ENCODE data around the gene STK17A. TPM values are rescaled to one million over a fixed set of nuclear protein-coding genes. Genes with fewer than 3 reads are reported as not detected.

STK17A gene
- polyA plus RNA-seq, 4 donors: 18.2 to 23.8 (median 21.3) TPM

DNA sequence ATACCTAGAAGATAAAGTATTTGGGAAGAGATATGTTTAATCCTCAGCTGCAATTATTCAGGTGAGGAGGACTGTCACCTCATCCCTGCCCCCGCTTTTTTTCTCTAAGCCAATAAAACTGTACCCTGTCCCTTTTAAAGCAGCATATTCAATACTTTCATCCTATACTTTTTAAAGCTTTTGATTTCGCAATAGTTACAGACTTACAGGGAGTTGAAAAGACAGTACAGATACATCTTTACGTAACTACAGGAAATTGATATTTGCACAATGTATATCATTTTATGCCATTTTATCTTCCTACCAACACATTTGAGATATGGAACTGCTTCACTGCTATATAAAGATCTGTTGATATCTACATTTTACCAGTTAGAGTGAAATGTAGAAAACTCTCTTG, 47.6 kb downstream of the STK17A start:
- no peak for DNase-seq (ENCODE audit: low read depth in 4 of 4, low spot score in 3 of 4)

DNA sequence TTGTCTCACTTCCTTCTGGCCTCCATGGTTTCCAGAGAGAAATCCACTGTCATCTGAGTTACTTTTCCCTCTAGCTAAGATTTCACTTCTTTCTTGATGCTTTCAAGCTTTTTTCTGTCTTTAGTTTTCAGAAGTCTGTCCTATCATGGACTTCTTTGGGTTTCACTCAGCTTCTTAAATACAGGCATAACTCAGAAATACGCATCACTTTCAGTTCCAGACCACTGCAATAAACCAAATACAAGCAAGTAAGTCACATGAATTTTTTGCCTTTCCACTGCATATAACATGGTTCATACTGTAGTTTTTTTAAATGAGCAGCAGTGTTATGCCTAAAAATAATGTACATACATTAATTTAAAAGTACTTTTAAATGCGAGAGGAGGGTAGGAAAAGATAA, 48.7 kb downstream of the STK17A start:
- DNase-seq (ENCODE audit: low read depth in 4 of 4, low spot score in 3 of 4): no peak

DNA sequence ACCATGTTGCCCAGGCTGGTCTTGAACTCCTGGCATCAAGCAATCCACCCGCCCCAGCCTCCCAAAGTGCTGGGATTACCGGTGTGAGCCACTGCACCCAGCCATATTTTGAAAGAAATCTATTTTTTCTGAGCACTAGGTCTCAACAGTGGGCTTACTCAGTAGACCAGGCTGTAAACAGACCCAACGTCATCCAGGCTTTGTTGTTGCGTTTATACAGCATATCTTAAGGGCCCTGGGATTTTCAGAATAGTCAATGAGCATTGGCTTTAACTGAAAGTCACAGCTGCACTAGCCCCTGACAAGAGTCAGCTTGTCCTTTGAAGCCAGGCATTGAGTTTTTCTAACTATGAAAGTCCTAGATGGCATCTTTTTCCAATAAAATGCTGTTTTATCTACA, 49.8 kb downstream of the STK17A start:
- DNase-seq (ENCODE audit: low read depth in 4 of 4, low spot score in 3 of 4): no peak

DNA sequence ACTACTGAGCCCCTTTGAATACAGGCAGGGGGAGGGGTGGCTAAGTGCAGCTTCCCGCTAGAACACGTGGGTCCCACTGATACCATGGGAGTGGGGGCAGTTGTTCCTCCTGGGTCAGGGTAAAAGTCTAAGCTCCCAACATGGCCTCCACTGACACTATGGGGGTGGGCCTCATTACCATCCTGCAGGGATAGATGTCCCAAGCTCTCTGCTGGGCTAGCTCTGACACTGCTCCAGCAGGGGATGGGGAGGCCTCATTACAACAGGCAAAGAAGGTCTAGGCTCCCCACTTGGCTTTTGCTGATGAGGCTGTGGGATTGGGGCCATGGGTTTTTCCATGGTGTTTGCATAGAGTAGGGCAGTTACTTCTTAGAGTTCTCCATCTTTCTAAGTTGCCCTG, 51.5 kb downstream of the STK17A start:
- no peak for DNase-seq (ENCODE audit: low read depth in 4 of 4, low spot score in 3 of 4)

DNA sequence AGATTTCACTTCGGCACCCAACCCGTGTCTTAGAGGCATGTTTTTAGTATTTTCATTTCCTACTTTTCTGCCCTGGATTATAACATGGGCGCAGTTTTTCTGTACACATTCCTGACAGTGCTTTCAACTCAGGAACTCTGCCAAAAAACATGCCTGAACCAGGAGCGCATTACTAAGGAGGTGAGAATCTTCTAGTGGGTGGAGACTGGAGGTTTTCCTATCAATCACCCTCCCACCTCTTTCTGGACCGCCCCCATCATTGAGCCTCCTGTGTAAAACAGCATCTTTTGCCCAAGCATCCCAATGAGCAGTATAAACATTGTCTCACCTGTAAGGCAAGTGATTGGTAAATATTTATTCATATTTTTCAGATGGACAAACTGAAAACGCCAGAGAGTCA, 53.2 kb downstream of the STK17A start:
- DNase-seq (ENCODE audit: low read depth in 4 of 4, low spot score in 3 of 4): no peak

DNA sequence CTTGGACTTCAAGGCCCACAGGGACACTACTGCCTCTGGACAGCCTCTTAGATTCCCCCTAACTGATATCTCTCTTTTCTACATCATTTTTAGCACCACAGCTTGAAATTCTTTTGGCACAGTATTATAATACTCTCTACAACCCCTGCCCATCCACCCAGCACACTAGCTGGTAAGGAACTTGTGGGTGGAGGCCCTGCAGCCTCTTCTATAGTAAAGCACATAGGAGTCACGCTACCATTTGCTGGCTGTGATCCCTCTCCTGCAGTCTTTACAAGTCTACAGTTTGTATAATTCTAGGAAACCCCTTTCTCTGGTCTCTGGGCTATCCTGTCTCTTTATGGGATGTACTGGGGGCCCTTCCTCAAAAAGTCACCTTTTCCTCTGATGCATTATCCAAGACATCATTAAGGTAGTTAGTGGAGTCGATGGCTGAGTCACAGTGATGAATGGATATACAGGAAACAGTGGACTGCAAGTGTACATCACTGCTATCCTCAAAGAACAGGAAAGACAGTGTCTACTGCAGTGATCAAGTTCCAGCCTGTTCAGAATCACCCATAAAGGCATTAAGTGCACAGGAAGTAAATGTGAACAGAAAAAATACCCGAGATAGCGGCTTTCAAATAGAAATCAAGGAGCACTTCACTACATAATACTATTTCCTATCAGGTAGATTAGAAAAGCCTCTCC, 54.4 kb downstream of the STK17A start:
- DNase-seq (ENCODE audit: low read depth in 4 of 4, low spot score in 3 of 4): no peak

DNA sequence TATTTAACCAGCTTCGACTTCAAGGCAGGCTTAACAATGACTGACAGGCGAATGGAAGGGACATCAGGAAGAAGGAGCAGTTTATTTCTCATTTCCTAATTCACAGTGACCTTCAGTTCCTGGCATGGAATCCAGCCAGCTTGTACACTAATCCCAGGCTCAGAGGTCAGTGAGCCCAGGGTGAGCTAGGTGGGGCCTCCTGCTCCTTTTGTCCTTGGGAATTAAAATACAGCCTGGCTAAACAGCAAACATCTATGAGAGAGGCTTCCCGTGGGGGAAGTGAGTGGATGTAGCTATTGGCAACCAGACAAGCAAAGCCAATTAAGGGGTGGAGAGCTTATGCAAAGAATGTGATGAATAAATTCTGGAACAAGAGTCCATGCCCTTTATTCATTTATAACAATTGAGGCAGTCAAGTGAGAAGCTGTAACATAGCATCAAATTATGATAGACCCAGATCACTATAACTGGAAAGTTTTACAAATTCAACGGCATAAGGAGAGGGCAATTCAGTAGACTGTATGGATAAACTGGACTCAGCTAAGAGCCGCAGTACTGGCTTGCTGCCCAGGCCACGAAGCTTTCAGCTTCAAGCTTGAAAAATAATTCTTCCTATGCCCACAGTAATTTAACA, 57.1 kb downstream of the STK17A start:
- DNase-seq (ENCODE audit: low read depth in 4 of 4, low spot score in 3 of 4): peak in 2 of 4 donors; percentile 43

DNA sequence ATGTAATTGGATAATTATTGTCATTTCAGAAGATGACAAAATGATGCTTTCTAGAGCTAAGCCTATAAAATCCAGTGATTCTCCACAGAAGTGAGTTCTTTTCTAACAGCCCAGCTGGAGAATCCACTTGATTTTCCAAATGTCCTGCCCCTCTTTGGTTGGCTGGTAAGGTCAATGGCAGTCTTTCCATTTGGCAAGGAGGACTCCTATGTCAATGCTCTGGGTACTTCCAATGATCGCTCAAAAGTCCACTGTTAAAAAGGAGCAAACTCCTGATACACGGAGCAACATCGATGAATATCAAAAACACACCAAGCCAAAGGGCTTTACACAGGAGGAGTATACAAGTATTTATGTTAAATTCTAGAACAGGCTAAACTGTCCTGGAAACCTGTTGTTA, 57.8 kb downstream of the STK17A start:
- DNase-seq (ENCODE audit: low read depth in 4 of 4, low spot score in 3 of 4): no peak

DNA sequence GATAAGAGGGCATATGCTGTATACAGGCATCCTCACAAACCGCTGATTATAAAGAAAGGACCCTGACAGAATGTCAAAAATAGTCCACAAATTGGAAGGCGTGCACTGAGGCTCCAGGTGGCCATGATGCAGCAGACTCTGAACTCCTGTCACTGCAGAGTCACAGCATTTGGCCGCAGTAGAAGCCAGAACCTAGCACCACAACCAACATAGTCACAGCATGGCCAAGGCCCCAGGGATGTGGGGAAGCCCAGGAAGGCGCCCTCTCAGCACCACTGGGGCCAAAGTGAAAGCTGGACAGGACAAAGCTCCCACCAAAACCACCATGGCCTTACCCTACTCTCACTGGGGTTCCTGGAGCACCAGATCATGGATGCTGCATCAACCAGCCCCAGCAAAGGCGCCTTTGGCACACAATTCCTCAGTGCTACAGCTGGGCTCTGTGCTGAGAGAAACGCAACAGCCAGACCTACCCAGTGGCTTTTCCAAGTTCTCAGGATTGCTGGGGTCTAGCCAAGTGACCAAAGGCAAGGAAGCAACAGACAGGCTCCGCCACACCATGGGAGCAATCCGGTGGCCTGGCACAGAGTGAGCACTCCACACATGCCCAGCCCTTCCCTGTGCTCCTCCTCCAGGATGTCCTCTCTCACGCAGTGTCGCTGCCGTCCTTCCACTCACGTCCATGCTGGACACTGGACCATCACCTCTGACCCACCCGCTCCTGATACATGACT, 60.2 kb downstream of the STK17A start:
- DNase-seq (ENCODE audit: low read depth in 4 of 4, low spot score in 3 of 4): no peak

DNA sequence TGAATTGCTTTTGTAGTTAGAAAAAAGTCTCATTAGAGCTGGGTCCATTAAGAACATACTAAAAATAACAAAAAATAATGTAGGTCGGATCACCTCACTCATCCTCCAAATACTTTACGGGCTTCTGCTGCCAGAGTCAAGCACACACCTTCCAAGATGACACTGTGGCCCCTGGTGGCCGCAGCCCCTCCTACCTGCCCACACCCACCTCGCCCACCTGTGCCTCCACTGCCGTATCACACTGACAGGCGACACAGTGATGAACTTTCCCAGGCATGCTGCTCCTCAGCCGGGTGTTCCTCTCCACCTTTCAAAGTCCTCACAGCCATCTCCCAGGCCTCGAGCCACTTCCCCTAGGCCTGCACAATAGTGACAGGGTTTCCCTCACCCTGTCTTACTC, 60.9 kb downstream of the STK17A start:
- DNase-seq (ENCODE audit: low read depth in 4 of 4, low spot score in 3 of 4): no peak

DNA sequence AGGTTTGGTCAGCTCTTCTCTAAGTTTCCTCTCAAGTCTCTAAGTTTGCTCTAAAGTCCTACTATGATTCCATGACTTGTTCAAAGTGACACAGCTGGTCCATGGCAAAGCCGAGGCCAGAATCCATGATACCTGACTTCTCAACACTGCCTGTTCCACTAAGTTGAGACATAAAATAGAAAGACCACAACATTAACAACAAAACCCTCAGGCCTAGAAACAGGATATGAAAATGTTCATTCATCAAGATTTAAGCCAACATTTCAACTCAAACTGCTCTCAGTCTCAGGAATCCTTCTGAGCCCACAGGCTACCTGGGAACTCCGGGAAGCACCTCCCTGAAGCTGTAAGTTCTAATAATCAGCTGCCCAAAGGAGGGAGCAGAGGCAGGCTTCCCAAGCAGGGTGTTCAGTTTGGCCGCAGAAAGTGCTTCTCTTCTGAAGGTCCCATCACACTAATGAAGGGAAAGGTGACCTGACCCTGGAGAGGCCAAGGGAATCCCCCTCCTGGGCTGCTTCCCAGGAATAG, 62.9 kb downstream of the STK17A start:
- no peak for DNase-seq (ENCODE audit: low read depth in 4 of 4, low spot score in 3 of 4)

DNA sequence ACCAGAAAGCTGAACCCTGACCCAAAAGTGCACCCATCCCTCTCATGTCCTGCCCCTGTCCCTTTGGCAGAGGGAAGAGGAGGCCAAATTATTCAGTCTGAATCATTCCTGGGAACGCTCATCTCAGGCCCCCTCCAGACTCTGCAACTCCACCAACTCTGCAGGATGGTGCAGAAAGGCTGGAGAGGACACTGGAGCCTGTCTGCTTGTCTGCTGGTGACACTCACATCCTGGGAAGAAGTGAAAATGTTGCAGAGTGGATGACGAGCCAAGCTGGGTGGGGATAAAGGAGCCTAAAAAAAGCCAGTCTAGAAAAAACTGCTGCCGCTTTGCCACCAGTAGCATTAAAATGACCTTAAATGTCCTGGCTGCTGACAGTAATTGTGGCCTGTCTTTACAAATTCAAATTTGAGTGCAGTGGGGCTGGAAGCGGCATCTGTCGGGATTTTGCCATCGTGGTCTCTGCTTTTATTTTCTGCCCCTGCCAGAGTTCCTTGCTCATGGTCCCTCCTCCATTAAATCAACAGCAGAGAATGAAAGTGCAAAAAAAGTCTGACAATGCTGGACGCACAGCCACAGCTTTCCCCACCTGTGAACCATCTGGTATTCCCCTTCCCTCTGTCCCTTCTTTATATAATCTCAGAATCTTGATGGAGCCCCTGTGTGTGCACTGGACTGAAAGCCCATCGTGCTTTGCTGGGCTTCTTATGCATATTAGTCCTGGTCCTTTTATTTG, 63.9 kb downstream of the STK17A start:
- DNase-seq (ENCODE audit: low read depth in 4 of 4, low spot score in 3 of 4): no peak

DNA sequence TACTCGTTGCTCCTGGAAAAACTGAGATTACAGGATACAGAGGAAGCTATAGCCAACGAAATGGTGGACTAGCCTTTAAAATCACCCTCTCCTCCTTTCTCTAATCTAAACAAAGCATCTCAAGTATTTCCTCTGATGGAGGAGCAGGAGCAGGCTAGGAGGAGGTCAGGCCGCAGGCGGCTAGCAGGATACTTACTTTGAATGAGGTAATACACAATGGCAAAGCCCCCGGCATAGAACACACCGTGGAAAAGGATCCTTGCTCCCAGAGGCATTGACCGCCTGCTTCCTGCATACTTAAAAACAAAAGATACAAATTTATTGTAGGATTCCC, 64.4 kb downstream of the STK17A start:
- no peak for DNase-seq (ENCODE audit: low read depth in 4 of 4, low spot score in 3 of 4)

DNA sequence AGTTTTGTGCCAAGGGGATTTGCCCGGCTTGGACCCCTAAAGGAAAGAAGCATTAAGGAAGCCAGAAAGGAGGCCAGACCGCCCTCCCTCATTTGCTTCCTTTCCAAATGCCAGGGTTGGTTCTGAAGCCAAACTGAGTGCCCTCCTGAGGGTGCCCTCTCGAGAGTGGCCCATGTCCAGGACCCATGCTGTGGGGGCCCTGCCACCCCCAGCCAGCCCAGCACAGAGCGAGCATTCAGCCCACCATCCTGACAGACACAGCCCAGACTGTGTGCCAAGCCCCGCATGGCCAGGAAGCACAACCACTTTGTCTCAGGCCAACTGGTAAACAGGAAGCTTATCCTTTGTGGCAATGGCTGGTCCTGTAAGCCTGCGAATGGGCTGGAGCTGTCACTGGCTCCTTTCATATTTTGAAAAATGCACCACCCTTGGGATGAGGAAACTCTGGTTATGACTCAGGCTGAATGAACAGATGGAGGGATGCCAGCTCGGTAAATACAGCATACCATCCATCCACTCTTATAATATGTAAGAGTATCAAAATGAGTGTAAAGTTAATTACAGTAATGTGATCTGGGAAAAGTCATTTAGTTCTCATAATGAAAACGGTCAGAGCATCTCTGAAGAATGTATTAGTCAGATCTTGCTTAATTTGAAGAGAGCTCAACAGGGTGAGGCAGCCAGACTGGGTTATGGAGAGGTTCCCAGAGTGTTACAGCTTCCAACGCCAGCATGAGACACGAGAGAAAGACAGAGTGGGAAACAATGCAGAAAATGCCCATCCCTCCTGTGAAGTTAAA, 65.0 kb downstream of the STK17A start:
- no peak for DNase-seq (ENCODE audit: low read depth in 4 of 4, low spot score in 3 of 4)

DNA sequence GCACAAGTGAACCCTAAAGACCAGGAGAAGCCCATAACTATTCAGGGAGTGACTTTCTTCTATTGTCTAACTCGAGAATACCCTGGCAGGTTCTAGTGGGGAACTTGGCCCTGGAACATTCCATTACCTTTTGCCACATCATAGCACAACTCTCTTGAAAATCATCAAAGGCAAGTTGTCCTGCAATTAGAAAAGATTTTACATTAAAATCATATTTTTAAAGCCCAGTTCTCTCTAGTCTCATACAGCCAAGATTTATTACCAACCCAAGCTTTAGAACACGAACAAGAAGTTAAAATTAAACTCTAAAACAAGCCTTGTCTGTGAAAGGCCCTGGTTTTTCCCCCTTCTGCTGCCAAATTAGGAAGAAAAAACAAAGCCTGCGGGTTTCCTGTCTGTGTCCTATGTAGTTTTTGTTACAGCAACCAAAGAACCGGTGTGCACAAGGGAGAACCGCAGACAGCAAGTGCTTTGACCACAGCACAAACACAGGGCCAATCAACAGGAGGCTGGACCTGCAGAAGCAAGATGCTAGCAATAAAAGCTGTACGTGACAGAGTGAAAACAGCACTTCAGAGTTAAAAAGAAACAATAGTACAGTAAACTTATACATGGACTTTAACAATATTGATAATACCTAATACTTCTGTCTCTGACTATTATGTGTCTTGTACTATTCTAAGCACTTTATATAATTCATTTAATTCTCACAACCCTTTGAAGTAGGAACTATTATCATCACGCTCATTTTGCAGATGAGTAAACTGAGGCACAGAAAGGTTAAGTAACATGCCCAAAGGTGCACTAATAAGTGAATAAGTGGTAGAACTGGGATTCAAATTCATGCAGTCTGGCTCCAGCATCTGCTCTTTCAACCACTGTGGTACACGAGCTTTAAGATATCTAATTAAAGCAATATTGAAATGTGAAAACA, 65.8 kb downstream of the STK17A start:
- DNase-seq (ENCODE audit: low read depth in 4 of 4, low spot score in 3 of 4): no peak

DNA sequence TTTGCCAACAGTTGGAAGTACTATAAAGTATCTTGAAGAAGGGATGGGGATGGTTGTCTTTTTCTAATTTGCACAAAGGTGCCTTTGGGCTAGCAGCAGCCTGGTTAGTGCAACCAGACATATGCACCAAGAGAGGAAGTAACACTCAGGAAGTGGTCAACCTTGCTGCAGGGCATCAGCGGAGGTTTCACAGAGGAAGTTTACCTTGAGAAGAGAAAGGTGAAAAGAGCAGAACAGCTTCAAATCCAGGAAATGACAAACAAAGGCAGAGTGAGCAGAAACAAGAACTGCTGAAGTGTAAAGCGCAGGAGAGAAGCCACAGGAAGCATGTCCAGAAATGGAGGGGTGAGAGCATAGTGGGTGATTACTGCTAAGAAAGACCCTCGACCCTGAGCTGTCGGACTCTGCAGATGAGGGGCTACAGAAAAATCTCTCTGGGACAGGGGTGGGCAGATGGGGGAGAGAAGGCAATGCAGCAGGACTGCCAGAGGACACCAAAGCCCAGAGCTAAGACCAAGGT, 66.9 kb downstream of the STK17A start:
- no peak for DNase-seq (ENCODE audit: low read depth in 4 of 4, low spot score in 3 of 4)

DNA sequence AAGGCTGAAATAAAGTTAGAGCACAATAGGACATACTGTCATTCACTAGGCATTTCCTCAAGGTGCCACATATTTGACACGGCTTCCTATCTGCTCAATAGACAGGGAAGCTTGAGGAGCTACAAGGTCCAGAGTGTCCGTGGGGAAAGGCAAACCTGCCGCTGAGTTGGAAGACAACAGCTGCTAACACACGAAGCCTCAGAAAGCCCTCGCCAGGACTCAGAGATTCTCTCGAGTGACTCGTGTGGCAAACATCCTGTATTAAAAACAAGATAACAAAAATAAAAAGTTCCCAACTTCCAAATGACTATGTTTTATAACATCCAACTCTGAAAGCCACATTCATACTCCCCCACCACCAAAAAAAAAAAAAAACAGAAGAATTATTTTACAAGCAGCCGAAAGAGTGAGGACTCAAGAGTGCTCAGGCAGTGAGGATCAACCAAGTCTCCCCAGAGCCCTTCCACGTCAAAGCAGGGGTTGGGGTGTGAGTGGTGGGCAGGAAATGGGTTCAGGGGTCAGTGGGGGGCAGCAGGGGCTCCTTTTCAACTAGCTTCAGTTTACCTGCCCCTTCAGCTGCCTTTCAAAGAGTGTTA, 67.6 kb downstream of the STK17A start:
- no peak for DNase-seq (ENCODE audit: low read depth in 4 of 4, low spot score in 3 of 4)

DNA sequence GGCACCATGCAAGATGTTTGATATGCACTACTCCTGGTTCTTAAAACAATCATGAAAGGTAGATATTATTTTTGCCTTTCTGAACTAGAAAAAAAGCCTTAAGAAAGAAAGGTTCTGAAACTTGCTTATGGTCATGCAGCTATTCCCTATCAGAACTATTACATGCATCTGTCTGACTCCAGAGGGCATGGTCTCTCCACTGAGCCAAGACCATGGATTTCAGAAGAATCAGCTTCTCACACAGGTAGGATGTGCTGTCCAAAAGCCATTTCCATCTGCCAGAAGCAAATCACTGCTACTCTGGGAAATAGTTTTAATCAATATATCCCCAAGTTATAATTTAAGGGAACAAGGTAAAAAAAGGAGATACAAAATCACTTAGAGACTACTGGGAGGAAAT, 69.5 kb downstream of the STK17A start:
- DNase-seq (ENCODE audit: low read depth in 4 of 4, low spot score in 3 of 4): no peak

DNA sequence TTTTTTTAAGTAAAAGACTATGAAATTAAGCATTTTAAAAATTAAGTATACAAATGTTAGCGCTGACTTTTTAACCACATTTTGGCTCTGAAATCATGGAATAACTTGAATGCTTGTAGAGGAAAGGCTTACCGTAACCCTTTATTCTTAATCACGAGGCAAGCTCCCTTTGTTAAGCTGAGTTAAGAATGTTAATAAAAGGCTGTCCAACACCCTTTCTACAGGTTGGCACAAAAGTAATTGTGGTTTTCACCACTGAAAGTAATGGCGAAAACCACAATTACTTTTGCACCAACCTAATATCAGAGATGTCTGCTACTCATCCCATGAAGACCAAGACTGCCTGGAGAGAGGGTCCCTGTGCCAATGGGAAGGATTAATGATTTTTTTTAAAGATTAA, 70.6 kb downstream of the STK17A start:
- DNase-seq (ENCODE audit: low read depth in 4 of 4, low spot score in 3 of 4): no peak

All from left renal pelvis (tissue), 4 donors.